GM12878 (cell line): ENCODE data around the gene IL1B. TPM values are rescaled to one million over a fixed set of nuclear protein-coding genes. Genes with fewer than 3 reads are reported as not detected.

ENCODE experiments used
- ATAC-seq: fragments of 200-7000 bp; cut with Tn5 transposase; 3 replicates; pipeline ENCODE4 v1.9.1; 2020; ENCODE audit warnings: mild to moderate bottlenecking, moderate library complexity
- BruUV-seq: library from RNA; stranded (reverse); fragments of 400-500 nt; replicated peaks from 2 replicates; lab custom pipeline; 2021; lab: Mats Ljungman, UMichigan
- CTCF ChIA-PET: fragments of 300-600 bp; sonication (Branson Sonifier 250); formaldehyde crosslinking; extraction: SDS; loops from one replicate; lab custom pipeline; 2021; ENCODE audit warnings: inconsistent platforms; lab: Yijun Ruan, JAX
- POLR2A ChIA-PET: fragments of 350-600 bp; formaldehyde crosslinking; extraction: SDS; loops from one replicate; lab custom pipeline; 2021; ENCODE audit warnings: inconsistent platforms; lab: Charles Lee
- RAD21 ChIA-PET: fragments of 300-600 bp; sonication (Branson Sonifier 250); formaldehyde crosslinking; loops from one replicate; lab custom pipeline; 2023; ENCODE audit warnings: antibody characterized with exemption; ENCODE audit not compliant: unreplicated experiment; lab: Charles Lee
- SMC1A ChIA-PET: fragments of 300-600 bp; sonication (Branson Sonifier 250); formaldehyde crosslinking; loops from one replicate; lab custom pipeline; 2023; ENCODE audit not compliant: unreplicated experiment, uncharacterized antibody; lab: Charles Lee
- DNase-seq: peaks from one replicate; pipeline ENCODE4 v3.0.0-alpha.2; 2011; ENCODE audit warnings: low read depth, low spot score
- FAIRE-seq: peaks from 3 replicates; lab custom pipeline; 2011; peaks lifted over from hg19 to GRCh38; lab: Jason Lieb, UNC
- H2AFZ ChIP-seq: 2 replicates; pipeline ENCODE4 v1.6.0; 2011; ENCODE audit warnings: low read depth, low read length, control low read depth; ENCODE audit not compliant: control insufficient read depth
- H3K27ac ChIP-seq: 2 replicates; pipeline ENCODE4 v1.5.1; 2011; ENCODE audit warnings: control low read depth; ENCODE audit not compliant: control insufficient read depth, insufficient read depth
- H3K27me3 ChIP-seq, 2 experiments: replicated peaks in 1 of 2; 2 replicates each; pipeline versions ENCODE4 v1.6.0 to v1.6.1; 2011; ENCODE audit warnings: low read length in 1 of 2; ENCODE audit not compliant: control insufficient read depth in 2 of 2, insufficient read depth in 2 of 2
- H3K36me3 ChIP-seq, 2 experiments: 2 replicates each; pipeline ENCODE4 v1.5.1; 2011; ENCODE audit warnings: low read length in 1 of 2; ENCODE audit not compliant: control insufficient read depth in 2 of 2, insufficient read depth in 2 of 2
- H3K4me1 ChIP-seq: 2 replicates; pipeline ENCODE4 v1.6.1; 2011; ENCODE audit warnings: mild to moderate bottlenecking, low read length, moderate library complexity, mixed read lengths; ENCODE audit not compliant: control insufficient read depth, insufficient read depth
- H3K4me2 ChIP-seq: 2 replicates; pipeline ENCODE4 v1.6.0; 2011; ENCODE audit warnings: control low read depth; ENCODE audit not compliant: control insufficient read depth, insufficient read depth
- H3K4me3 ChIP-seq: fragments of 200-600 bp; sonication (generic); 2 replicates; pipeline ENCODE4 v1.5.1; 2016
- H3K79me2 ChIP-seq: 2 replicates; pipeline ENCODE4 v1.6.0; 2011; ENCODE audit warnings: low read length; ENCODE audit not compliant: control insufficient read depth, insufficient read depth
- H3K9ac ChIP-seq: 2 replicates; pipeline ENCODE4 v1.8.0; 2011; ENCODE audit warnings: low read length, control low read depth, mixed read lengths; ENCODE audit not compliant: control insufficient read depth, insufficient read depth
- H3K9me3 ChIP-seq: replicated peaks from 3 replicates; pipeline ENCODE4 v1.5.1; 2011; ENCODE audit warnings: mild to moderate bottlenecking, low read length; ENCODE audit not compliant: control insufficient read depth, insufficient read depth
- H4K20me1 ChIP-seq: 2 replicates; pipeline ENCODE4 v1.6.0; 2011; ENCODE audit not compliant: control insufficient read depth, insufficient read depth
- BRCA1 ChIP-seq: IDR thresholded peaks from 2 replicates; pipeline ENCODE4 v1.6.1; 2011; ENCODE audit warnings: low read depth, low read length, improper control_type of control experiment
- CEBPB ChIP-seq, 2 experiments: fragments of 150-350 bp in 1 of 2; IDR thresholded peaks; 2 replicates each; pipeline ENCODE4 v1.6.1; 2012 to 2014; ENCODE audit warnings: low read depth in 2 of 2, low read length in 2 of 2, borderline replicate concordance in 1 of 2, inconsistent platforms in 1 of 2
- EP300 ChIP-seq, 2 experiments: fragments of 150-350 bp in 1 of 2; IDR thresholded peaks; 2 replicates each; pipeline ENCODE4 v1.6.1; 2011 to 2012; ENCODE audit warnings: low read depth in 2 of 2, low read length in 2 of 2, borderline replicate concordance in 1 of 2, improper control_type of control experiment in 1 of 2, inconsistent platforms in 1 of 2; ENCODE audit not compliant: control insufficient read depth in 1 of 2
- EZH2 ChIP-seq: IDR thresholded peaks from 2 replicates; pipeline ENCODE4 v1.6.1; 2012; ENCODE audit warnings: low read depth, mild to moderate bottlenecking, control low read depth, inconsistent platforms, low read length, borderline replicate concordance; ENCODE audit not compliant: control insufficient read depth
- GATAD2B ChIP-seq: fragments of 450-650 bp; conservative IDR thresholded peaks from 2 replicates; pipeline ENCODE4 v1.6.1; 2017; ENCODE audit warnings: low read depth, mild to moderate bottlenecking, moderate library complexity
- MEF2B ChIP-seq: fragments of 450-650 bp; IDR thresholded peaks from 2 replicates; pipeline ENCODE4 v1.6.1; 2018; ENCODE audit warnings: mild to moderate bottlenecking, moderate library complexity; ENCODE audit not compliant: partially characterized antibody, poor library complexity, severe bottlenecking
- MYB ChIP-seq: fragments of 150-350 bp; IDR thresholded peaks from 2 replicates; pipeline ENCODE4 v1.6.1; 2014; ENCODE audit warnings: mild to moderate bottlenecking, low read depth, low read length, borderline replicate concordance
- POLR2AphosphoS5 ChIP-seq: IDR thresholded peaks from 2 replicates; pipeline ENCODE4 v1.6.1; 2011; ENCODE audit warnings: mild to moderate bottlenecking, low read length, inconsistent platforms
- RELA ChIP-seq: fragments of 450-650 bp; IDR thresholded peaks from 2 replicates; pipeline ENCODE4 v1.8.0; 2014; ENCODE audit warnings: borderline replicate concordance; ENCODE audit not compliant: partially characterized antibody
- RFX5 ChIP-seq: IDR thresholded peaks from 2 replicates; pipeline ENCODE4 v1.6.1; 2011; ENCODE audit warnings: low read depth, low read length, improper control_type of control experiment
- SIX5 ChIP-seq: IDR thresholded peaks from 2 replicates; pipeline ENCODE4 v1.6.1; 2011; ENCODE audit warnings: mild to moderate bottlenecking, low read depth, low read length, moderate library complexity; ENCODE audit not compliant: severe bottlenecking
- YBX1 ChIP-seq: fragments of 450-650 bp; IDR thresholded peaks from 2 replicates; pipeline ENCODE4 v1.6.1; 2016; ENCODE audit warnings: antibody characterized with exemption
- YY1 ChIP-seq: IDR thresholded peaks from 2 replicates; pipeline ENCODE4 v1.6.1; 2011; ENCODE audit warnings: low read depth, mild to moderate bottlenecking, low read length
- ZBED1 ChIP-seq: IDR thresholded peaks from 2 replicates; pipeline ENCODE4 v1.6.1; 2016; ENCODE audit warnings: borderline replicate concordance
- ZNF622 ChIP-seq: fragments of 450-650 bp; IDR thresholded peaks from 2 replicates; pipeline ENCODE4 v1.6.1; 2017; ENCODE audit warnings: mild to moderate bottlenecking, inconsistent platforms
- WGBS: methylation state at CpG from one replicate; pipeline ENCODE4 v1.1.6; 2016; ENCODE audit warnings: low lambda C conversion rate; ENCODE audit not compliant: insufficient replicate concordance, insufficient coverage; ENCODE audit errors: missing lambda C conversion rate; 5-methylcytosine and 5-hydroxymethylcytosine counted together
- in situ Hi-C: fragments of 300-500 bp; cut with MboI; formaldehyde crosslinking; loops from 9 replicates; pipeline ENCODE4 v1.14.3; 2018; ENCODE audit warnings: mixed read lengths
- intact Hi-C: fragments of 100-400 bp; cut with micrococcal nuclease; formaldehyde crosslinking; loops from one replicate; pipeline ENCODE4 v1.14.2; 2022; ENCODE audit not compliant: unreplicated experiment
- polyA plus RNA-seq, 11 experiments: library from polyadenylated mRNA; depleted of rRNA in 4 of 11; unstranded in 6 of 11; stranded (reverse) in 5 of 11; fragments of >200 nt; fragmentation: Nextera tagmentation in 4 of 11; fragmentation: Illumina TruSeq in 1 of 11; extraction: Ambion mirVana in 4 of 11; extraction: Trizol in 1 of 11; gene quantifications; 1 replicate in 1 of 11; 2 replicates in 10 of 11; pipeline versions ENCODE4 v1.2.1 to v1.2.3, GENCODE V29; 2011 to 2016; ENCODE audit warnings: inconsistent platforms in 2 of 11, missing spikeins in 2 of 11, low read depth in 1 of 11
- total RNA-seq, 4 experiments: library from RNA; depleted of rRNA in 3 of 4; stranded (reverse); fragments of >200 nt in 3 of 4; fragmentation: Illumina TruSeq in 1 of 4; extraction: Trizol in 1 of 4; gene quantifications; 2 replicates each; pipeline versions ENCODE4 v1.2.1 to v1.2.3, GENCODE V29; 2013 to 2021
- TF ChIP-seq, protein P1 (sequence below): IDR thresholded peaks from 2 replicates; pipeline ENCODE4 v1.6.1; 2012; ENCODE audit warnings: mild to moderate bottlenecking, low read depth, low read length
- TF ChIP-seq, protein P2 (sequence below): IDR thresholded peaks from 2 replicates; pipeline ENCODE4 v1.6.1; 2012; ENCODE audit warnings: low read depth, low read length, improper control_type of control experiment

The IL1B gene
- total and polyA plus RNA-seq, 10 of the 15 experiments (the other 5 are each of a cell fraction or from before 2014, with no cell fraction given): 0.20 to 1.6 (median 0.84) TPM

DNA sequence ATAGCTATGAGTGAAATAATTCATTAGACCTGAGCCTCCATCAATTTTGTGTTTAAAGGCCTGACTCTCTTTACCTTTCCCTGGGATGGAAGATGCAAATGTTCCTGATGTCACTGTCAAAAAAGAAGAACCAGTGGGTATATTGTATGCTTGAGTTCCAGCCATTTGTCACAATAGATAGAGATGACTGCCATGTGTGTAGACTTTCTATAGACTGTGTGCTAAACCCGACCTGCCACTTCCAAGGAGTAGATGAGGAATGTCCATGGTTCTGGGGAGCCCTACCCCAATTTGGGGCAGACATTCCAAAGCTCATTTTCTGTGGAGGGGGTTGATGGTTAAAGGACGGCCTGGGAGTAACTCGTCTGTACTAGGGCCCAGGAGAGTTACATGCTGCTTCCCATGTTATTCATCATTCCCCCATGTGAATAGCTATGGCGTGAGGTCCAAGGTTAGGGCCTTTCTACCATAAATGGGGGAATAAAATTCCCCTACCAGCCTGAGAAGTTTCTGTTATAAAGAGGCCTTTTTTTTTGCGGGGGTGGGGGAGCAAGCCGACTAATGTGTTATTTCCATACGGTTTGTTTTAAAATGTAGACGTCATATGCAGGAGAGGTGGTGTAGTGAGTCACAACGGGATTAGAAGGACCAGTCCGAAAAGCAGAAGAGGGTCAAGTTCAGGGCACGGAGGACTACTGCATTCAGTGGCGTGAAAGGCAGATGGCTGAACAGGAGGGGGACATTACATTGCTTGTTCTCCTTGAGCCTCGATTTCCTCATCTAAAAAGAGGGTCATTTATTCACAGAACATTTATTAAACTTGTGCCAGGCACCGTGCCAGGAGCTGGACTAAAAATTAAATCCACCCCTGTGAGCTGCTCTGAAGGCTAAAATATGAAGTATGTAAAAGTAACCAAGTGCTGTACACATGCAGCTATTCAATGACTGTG, 24.0 kb downstream of the IL1B start:
- Histone ChIP-seq H3K9me3 (no peaks in the 10 kb centered on the region; the same call in 1 of the 3 replicates), H3K79me2 (no peaks in the 10 kb centered on the region), H3K4me2 (peak overlapping the region; percentile 26; the same call in 1 of the 2 replicates), H3K27me3 (no peaks in the 10 kb centered on the region), H3K9ac (no peak overlapping the region), H3K4me1 (peaks cover 15% of the 10 kb centered on the region), H4K20me1 (no peaks in the 10 kb centered on the region), H2AFZ (peak overlapping the region; percentile 57), H3K36me3 (no peaks in the 10 kb centered on the region), H3K4me3 (no peak overlapping the region), H3K27ac (peak overlapping the region; percentile 55)
- no TSS peak for BruUV-seq
- ChIA-PET RAD21 (interaction anchor here (0.8 to 3.3 kb wide), 21 partner anchors 9 to 130 kb away, joined by 3 to 26 read pairs (median 5); partner anchors contain the start of genes CKAP2L and IL1A), SMC1A (interaction anchor here (0.7 to 5.0 kb wide), 23 partner anchors 9 to 108 kb away, joined by 3 to 30 read pairs (median 5); partner anchors contain the start of gene IL1B), CTCF (interaction anchor here (0.6 to 2.2 kb wide), 9 partner anchors 9 to 129 kb away, joined by 3 to 13 read pairs (median 7); no protein-coding TSS in a partner anchor), POLR2A (interaction anchor here (0.8 to 3.1 kb wide), 12 partner anchors 10 to 73 kb away, joined by 3 to 15 read pairs (median 4); partner anchors contain the start of gene IL1B)
- in situ Hi-C loops (no loop called here), intact Hi-C loops (loop anchor here (2.0 kb wide), 2 partner anchors 56 to 68 kb away; no protein-coding TSS in a partner anchor)
- 8% methylated on average over 14 of the region's 14 CpGs for WGBS
- ATAC-seq: peak; percentile 92
- no peak for DNase-seq
- FAIRE-seq: peak; percentile 13
- TF ChIP-seq ZBED1 (0 out of 2 replicates have a peak, but pooled peaks have one; percentile 59), BRCA1 (no peak), YY1 (peak; percentile 56; the same call in 1 of the 2 replicates), MEF2B (peak; percentile 67), SIX5 (no peak), ZNF622 (no peak), RELA (no peak), RFX5 (no peak), POLR2AphosphoS5 (no peak), EZH2 (no peak), YBX1 (no peak), CEBPB (IDR thresholded peaks at IDR 0.05; ENCODE audit: borderline replicate concordance in 1 of 2, low read depth in 2 of 2, low read length in 2 of 2) (peak in 1 of 2 experiments; percentile 37; a peak in 1 of 4 replicates), GATAD2B (no peak), MYB (no peak), EP300 (IDR thresholded peaks at IDR 0.05; ENCODE audit: borderline replicate concordance in 1 of 2, control insufficient read depth in 1 of 2, low read depth in 2 of 2, low read length in 2 of 2) (peak in 1 of 2 experiments; percentile 74; a peak in 3 of 4 replicates)
- TF ChIP-seq, protein P1, sequence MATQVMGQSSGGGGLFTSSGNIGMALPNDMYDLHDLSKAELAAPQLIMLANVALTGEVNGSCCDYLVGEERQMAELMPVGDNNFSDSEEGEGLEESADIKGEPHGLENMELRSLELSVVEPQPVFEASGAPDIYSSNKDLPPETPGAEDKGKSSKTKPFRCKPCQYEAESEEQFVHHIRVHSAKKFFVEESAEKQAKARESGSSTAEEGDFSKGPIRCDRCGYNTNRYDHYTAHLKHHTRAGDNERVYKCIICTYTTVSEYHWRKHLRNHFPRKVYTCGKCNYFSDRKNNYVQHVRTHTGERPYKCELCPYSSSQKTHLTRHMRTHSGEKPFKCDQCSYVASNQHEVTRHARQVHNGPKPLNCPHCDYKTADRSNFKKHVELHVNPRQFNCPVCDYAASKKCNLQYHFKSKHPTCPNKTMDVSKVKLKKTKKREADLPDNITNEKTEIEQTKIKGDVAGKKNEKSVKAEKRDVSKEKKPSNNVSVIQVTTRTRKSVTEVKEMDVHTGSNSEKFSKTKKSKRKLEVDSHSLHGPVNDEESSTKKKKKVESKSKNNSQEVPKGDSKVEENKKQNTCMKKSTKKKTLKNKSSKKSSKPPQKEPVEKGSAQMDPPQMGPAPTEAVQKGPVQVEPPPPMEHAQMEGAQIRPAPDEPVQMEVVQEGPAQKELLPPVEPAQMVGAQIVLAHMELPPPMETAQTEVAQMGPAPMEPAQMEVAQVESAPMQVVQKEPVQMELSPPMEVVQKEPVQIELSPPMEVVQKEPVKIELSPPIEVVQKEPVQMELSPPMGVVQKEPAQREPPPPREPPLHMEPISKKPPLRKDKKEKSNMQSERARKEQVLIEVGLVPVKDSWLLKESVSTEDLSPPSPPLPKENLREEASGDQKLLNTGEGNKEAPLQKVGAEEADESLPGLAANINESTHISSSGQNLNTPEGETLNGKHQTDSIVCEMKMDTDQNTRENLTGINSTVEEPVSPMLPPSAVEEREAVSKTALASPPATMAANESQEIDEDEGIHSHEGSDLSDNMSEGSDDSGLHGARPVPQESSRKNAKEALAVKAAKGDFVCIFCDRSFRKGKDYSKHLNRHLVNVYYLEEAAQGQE: no peak
- TF ChIP-seq, protein P2, sequence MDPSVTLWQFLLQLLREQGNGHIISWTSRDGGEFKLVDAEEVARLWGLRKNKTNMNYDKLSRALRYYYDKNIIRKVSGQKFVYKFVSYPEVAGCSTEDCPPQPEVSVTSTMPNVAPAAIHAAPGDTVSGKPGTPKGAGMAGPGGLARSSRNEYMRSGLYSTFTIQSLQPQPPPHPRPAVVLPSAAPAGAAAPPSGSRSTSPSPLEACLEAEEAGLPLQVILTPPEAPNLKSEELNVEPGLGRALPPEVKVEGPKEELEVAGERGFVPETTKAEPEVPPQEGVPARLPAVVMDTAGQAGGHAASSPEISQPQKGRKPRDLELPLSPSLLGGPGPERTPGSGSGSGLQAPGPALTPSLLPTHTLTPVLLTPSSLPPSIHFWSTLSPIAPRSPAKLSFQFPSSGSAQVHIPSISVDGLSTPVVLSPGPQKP: no peak
